HepG2 (cell line): ENCODE data around the gene SARS2. TPM values are rescaled to one million over a fixed set of nuclear protein-coding genes. Genes with fewer than 3 reads are reported as not detected.
A peak's percentile ranks its signal among the peaks of the same experiment; 100 is the strongest.

Experiments
- ATAC-seq: fragments of 200-7000 bp; cut with Tn5 transposase; 3 replicates; pipeline ENCODE4 v1.9.1; 2020; ENCODE audit warnings: mild to moderate bottlenecking, moderate library complexity
- BruUV-seq: library from RNA; stranded (reverse); fragments of 400-500 nt; replicated peaks from 2 replicates; lab custom pipeline; 2021; lab: Mats Ljungman, UMichigan
- CTCF ChIA-PET: fragments of 300-600 bp; formaldehyde crosslinking; extraction: SDS; loops from one replicate; lab custom pipeline; 2021; ENCODE audit warnings: low total read pairs, inconsistent platforms, low intra/inter-chr PET ratio; lab: Yijun Ruan, JAX
- POLR2A ChIA-PET: fragments of 350-600 bp; sonication (Branson Sonifier 250); formaldehyde crosslinking; loops from one replicate; lab custom pipeline; 2020; ENCODE audit warnings: antibody characterized with exemption, inconsistent platforms; lab: Yijun Ruan, JAX
- DNase-seq: peaks from one replicate; pipeline ENCODE4 v3.0.0-alpha.2; 2015; ENCODE audit warnings: low spot score
- FAIRE-seq: peaks from 3 replicates; lab custom pipeline; 2011; peaks lifted over from hg19 to GRCh38; lab: Jason Lieb, UNC
- H2AFZ ChIP-seq: one replicate; pipeline ENCODE4 v1.6.1; 2011; ENCODE audit warnings: low read length, inconsistent platforms
- H3K27ac ChIP-seq: fragments of 300-600 bp; 3 replicates; pipeline ENCODE4 v1.8.0; 2011; ENCODE audit warnings: mixed run types, mild to moderate bottlenecking, mixed read lengths, low read length, inconsistent platforms; ENCODE audit not compliant: insufficient read depth; ENCODE audit errors: extremely low read length
- H3K27me3 ChIP-seq, 2 experiments: fragments of 200-600 bp in 1 of 2; 2 replicates in 1 of 2; 3 replicates in 1 of 2; pipeline versions ENCODE4 v1.6.0 to v1.8.0; 2011; ENCODE audit warnings: low read length in 2 of 2, mild to moderate bottlenecking in 2 of 2, moderate library complexity in 2 of 2, inconsistent platforms in 1 of 2; ENCODE audit not compliant: insufficient read depth in 2 of 2, control insufficient read depth in 1 of 2
- H3K36me3 ChIP-seq, 2 experiments: fragments of 200-600 bp in 1 of 2; replicated peaks in 1 of 2; 2 replicates in 1 of 2; 3 replicates in 1 of 2; pipeline versions ENCODE4 v1.5.1 to v1.8.0; 2011; ENCODE audit warnings: low read length in 2 of 2, inconsistent platforms in 1 of 2; ENCODE audit not compliant: insufficient read depth in 2 of 2, control insufficient read depth in 1 of 2
- H3K4me1 ChIP-seq: 2 replicates; pipeline ENCODE4 v1.5.1; 2012; ENCODE audit warnings: low read length, inconsistent platforms; ENCODE audit not compliant: insufficient read depth
- H3K4me2 ChIP-seq: 2 replicates; pipeline ENCODE4 v1.6.0; 2011; ENCODE audit warnings: low read depth, low read length, inconsistent platforms
- H3K4me3 ChIP-seq, 3 experiments: fragments of 200-600 bp in 1 of 3; sonication (generic), shearing (Covaris generic) in 1 of 3; replicated peaks in 1 of 3; 2 replicates each; pipeline ENCODE4 v1.5.1; 2011 to 2016; ENCODE audit warnings: low read length in 3 of 3, inconsistent platforms in 2 of 3, low read depth in 2 of 3, mild to moderate bottlenecking in 2 of 3, control low read depth in 1 of 3, mixed read lengths in 1 of 3; ENCODE audit not compliant: insufficient read depth in 1 of 3
- H3K79me2 ChIP-seq: one replicate; pipeline ENCODE4 v1.6.1; 2011; ENCODE audit warnings: low read length, inconsistent platforms; ENCODE audit not compliant: insufficient read depth
- H3K9ac ChIP-seq: 2 replicates; pipeline ENCODE4 v1.6.0; 2011; ENCODE audit warnings: mild to moderate bottlenecking, low read depth, low read length, inconsistent platforms; ENCODE audit not compliant: insufficient read depth
- H3K9me3 ChIP-seq: 2 replicates; pipeline ENCODE4 v1.5.1; 2012; ENCODE audit warnings: mild to moderate bottlenecking, low read length
- H4K20me1 ChIP-seq: 2 replicates; pipeline ENCODE4 v1.6.0; 2011; ENCODE audit warnings: inconsistent platforms, mild to moderate bottlenecking, low read length, moderate library complexity; ENCODE audit not compliant: insufficient read depth
- JUND ChIP-seq: sonication (generic); formaldehyde crosslinking; IDR thresholded peaks from 2 replicates; pipeline ENCODE4 v1.8.0; 2022; ENCODE audit warnings: mild to moderate bottlenecking, missing genetic modification reagents
- SMAD3 ChIP-seq: sonication (generic); formaldehyde crosslinking; IDR thresholded peaks from 2 replicates; pipeline ENCODE4 v1.4.0; 2020; ENCODE audit warnings: missing genetic modification reagents
- ZBTB39 ChIP-seq: sonication (generic); formaldehyde crosslinking; IDR thresholded peaks from 2 replicates; pipeline ENCODE4 v1.5.0; 2020; ENCODE audit warnings: missing genetic modification reagents
- ZNF367 ChIP-seq: sonication (generic); formaldehyde crosslinking; IDR thresholded peaks from 2 replicates; pipeline ENCODE4 v1.4.0; 2020; ENCODE audit warnings: missing genetic modification reagents, borderline replicate concordance
- ZNF431 ChIP-seq: sonication (generic); formaldehyde crosslinking; IDR thresholded peaks from 2 replicates; pipeline ENCODE4 v1.9.0; 2022; ENCODE audit warnings: missing genetic modification reagents, low read depth, mild to moderate bottlenecking, borderline replicate concordance
- ZNF510 ChIP-seq: sonication (generic); formaldehyde crosslinking; IDR thresholded peaks from 2 replicates; pipeline ENCODE4 v1.4.0; 2020; ENCODE audit warnings: low read depth, mild to moderate bottlenecking, missing genetic modification reagents
- ZNF547 ChIP-seq: sonication (generic); formaldehyde crosslinking; IDR thresholded peaks from 2 replicates; pipeline ENCODE4 v1.5.1; 2020; ENCODE audit warnings: mild to moderate bottlenecking, missing genetic modification reagents
- ZNF850 ChIP-seq: sonication (generic); formaldehyde crosslinking; conservative IDR thresholded peaks from 2 replicates; pipeline ENCODE4 v1.9.0; 2021; ENCODE audit warnings: mild to moderate bottlenecking, missing genetic modification reagents
- WGBS: methylation state at CpG from one replicate; pipeline ENCODE4 v1.1.6; 2017; ENCODE audit warnings: low lambda C conversion rate; 5-methylcytosine and 5-hydroxymethylcytosine counted together
- in situ Hi-C: cut with HindIII; loops from 2 replicates; pipeline ENCODE4 v1.10.0; 2017; ENCODE audit warnings: low pct_unique_long_range_greater_than_20kb; ENCODE audit not compliant: extremely low pct_ligation_motif_present
- intact Hi-C: fragments of 100-400 bp; cut with micrococcal nuclease; formaldehyde crosslinking; loops from one replicate; pipeline ENCODE4 v1.10.0; 2022; ENCODE audit not compliant: unreplicated experiment
- polyA plus RNA-seq, 8 experiments: library from polyadenylated mRNA; depleted of rRNA in 3 of 8; stranded (reverse) in 7 of 8; unstranded in 1 of 8; fragments of >200 nt; fragmentation: Illumina TruSeq in 4 of 8; extraction: Trizol in 4 of 8; gene quantifications; 2 replicates each; pipeline versions ENCODE4 v1.2.1 to v1.2.3, GENCODE V29; 2011 to 2016; ENCODE audit warnings: low read depth in 4 of 8, missing spikeins in 1 of 8, mixed read lengths in 1 of 8; ENCODE audit not compliant: insufficient read depth in 1 of 8
- total RNA-seq, 5 experiments: library from RNA; depleted of rRNA; stranded (reverse); fragments of >200 nt; fragmentation: Illumina TruSeq; extraction: Trizol; gene quantifications; 2 replicates each; pipeline ENCODE4 v1.2.3, GENCODE V29; 2016; ENCODE audit warnings: low read depth in 1 of 5
- TF ChIP-seq, protein P1 (sequence below): IDR thresholded peaks from 2 replicates; pipeline ENCODE4 v1.6.1; 2016; ENCODE audit warnings: low read depth, borderline replicate concordance
- TF ChIP-seq, protein P2 (sequence below): IDR thresholded peaks from 2 replicates; pipeline ENCODE4 v1.6.1; 2016; ENCODE audit warnings: missing biosample characterization, missing genetic modification reagents, low read depth

The SARS2 gene
- total and polyA plus RNA-seq, 2 of the 13 experiments (the other 11 are each of a cell fraction or from before 2014, with no cell fraction given), result 40.0 to 48.6 TPM

- H3K4me1 ChIP-seq, result peaks cover 48% of the 10 kb centered on the region
- CTCF ChIA-PET, result no interaction called here
- intact Hi-C loops (no loop called here), in situ Hi-C loops (no loop called here)
- no peak overlapping the region for H3K4me3 ChIP-seq
- peaks cover 1 to 3% of the 10 kb centered on the region in 2 experiments; a peak in 2 of 5 replicates for H3K36me3 ChIP-seq
- H3K27ac ChIP-seq, result no peak overlapping the region
- WGBS, result 96% methylated on average over 2 of the region's 2 CpGs
- DNase-seq (no peak), ATAC-seq (no peak), FAIRE-seq (no peak)
- no peak overlapping the region for H2AFZ ChIP-seq
- no peaks in the 10 kb centered on the region for H3K27me3 ChIP-seq
- no peak overlapping the region for H3K4me2 ChIP-seq
- no peaks in the 10 kb centered on the region for H4K20me1 ChIP-seq
- H3K79me2 ChIP-seq, result no peaks in the 10 kb centered on the region
- no TSS peak for BruUV-seq
- POLR2A ChIA-PET, result interaction anchor here (1.8 kb wide), 1 partner anchor 28 kb away, joined by 6 read pairs; the partner anchor contains the start of genes MRPS12 and SARS2
- no peak overlapping the region for H3K9ac ChIP-seq
- no peaks in the 10 kb centered on the region for H3K9me3 ChIP-seq
- TF ChIP-seq, protein P1, sequence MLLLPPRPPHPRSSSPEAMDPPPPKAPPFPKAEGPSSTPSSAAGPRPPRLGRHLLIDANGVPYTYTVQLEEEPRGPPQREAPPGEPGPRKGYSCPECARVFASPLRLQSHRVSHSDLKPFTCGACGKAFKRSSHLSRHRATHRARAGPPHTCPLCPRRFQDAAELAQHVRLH (CRISPR knock-in tag), result no peak
- TF ChIP-seq SMAD3 (CRISPR knock-in tag), result no peak
- TF ChIP-seq ZNF850 (CRISPR knock-in tag), result peak; percentile 75; the same call in 1 of the 2 replicates
Observed at GRCh38 chr19:38958301-38958700, 27.7 kb upstream of the SARS2 start.

DNA sequence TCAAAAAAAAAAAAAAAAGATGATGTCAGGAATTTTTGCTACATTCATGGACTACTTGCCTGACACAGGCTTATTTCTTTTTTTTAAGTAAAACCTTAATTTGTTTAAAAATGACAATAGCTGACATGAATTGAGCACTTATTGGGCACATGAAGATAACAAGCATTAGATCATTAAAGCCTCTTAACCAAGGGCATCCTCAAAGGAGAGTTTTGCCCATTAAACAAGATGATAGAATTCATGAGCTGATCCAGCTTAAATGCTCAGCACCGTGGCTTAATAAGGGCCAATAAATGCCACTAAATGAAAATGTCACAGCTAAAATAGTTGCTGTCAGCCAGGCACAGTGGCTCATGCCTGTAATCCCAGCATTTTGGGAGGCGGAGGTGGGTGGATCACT, 25.7 kb upstream of the SARS2 start:
- FAIRE-seq, result no peak
- 100% methylated on average over 2 of the region's 2 CpGs for WGBS
- no peak for TF ChIP-seq ZNF510 (CRISPR knock-in tag)
- TF ChIP-seq ZNF547 (CRISPR knock-in tag), result no peak
- no peak for TF ChIP-seq ZBTB39 (CRISPR knock-in tag)
- TF ChIP-seq, protein P2, sequence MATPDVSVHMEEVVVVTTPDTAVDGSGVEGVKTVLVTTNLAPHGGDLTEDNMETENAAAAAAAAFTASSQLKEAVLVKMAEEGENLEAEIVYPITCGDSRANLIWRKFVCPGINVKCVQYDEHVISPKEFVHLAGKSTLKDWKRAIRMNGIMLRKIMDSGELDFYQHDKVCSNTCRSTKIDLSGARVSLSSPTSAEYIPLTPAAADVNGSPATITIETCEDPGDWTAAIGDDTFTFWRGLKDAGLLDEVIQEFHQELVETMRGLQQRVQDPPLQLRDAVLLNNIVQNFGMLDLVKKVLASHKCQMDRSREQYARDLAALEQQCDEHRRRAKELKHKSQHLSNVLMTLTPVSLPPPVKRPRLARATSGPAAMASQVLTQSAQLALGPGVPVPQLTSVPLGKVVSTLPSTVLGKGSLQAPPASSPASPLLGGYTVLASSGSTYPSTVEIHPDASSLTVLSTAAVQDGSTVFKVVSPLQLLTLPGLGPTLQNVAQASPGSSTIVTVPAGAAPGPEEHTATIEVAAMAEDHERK (CRISPR knock-in tag), result no peak
- no peak for TF ChIP-seq ZNF431 (CRISPR knock-in tag)
- no peak for TF ChIP-seq ZNF367 (CRISPR knock-in tag)
- no peak for TF ChIP-seq JUND (CRISPR knock-in tag)

More for the DNA sequence above, 25.7 kb upstream of the SARS2 start:
- BruUV-seq, result no TSS peak
- no peak overlapping the region for H3K4me2 ChIP-seq
- H3K4me3 ChIP-seq, result no peak overlapping the region
- H3K27ac ChIP-seq, result no peak overlapping the region
- H3K27me3 ChIP-seq, result no peaks in the 10 kb centered on the region
- peaks cover 1 to 3% of the 10 kb centered on the region in 2 experiments; a peak in 2 of 5 replicates for H3K36me3 ChIP-seq
- intact Hi-C loops, result no loop called here
- no peak overlapping the region for H2AFZ ChIP-seq
- CTCF ChIA-PET, result no interaction called here
- in situ Hi-C loops, result no loop called here
- POLR2A ChIA-PET, result no interaction called here
- H3K9ac ChIP-seq, result no peak overlapping the region
- DNase-seq (no peak), ATAC-seq (no peak)
- H3K4me1 ChIP-seq, result peaks cover 56% of the 10 kb centered on the region
- H3K79me2 ChIP-seq, result no peaks in the 10 kb centered on the region
- H3K9me3 ChIP-seq, result no peaks in the 10 kb centered on the region
- H4K20me1 ChIP-seq, result peaks cover 6% of the 10 kb centered on the region; the same call in 1 of the 2 replicates
